Activated T-cell treated with anti-CD3 and anti-CD28 coated beads for 48 hours (primary cell): Measurements from ENCODE around the gene IL1RN.

Source experiments
- DNase-seq: peaks from one replicate; pipeline ENCODE4 v3.0.0-alpha.2; 2020; ENCODE audit warnings: low read depth

IL1RN gene

DNA sequence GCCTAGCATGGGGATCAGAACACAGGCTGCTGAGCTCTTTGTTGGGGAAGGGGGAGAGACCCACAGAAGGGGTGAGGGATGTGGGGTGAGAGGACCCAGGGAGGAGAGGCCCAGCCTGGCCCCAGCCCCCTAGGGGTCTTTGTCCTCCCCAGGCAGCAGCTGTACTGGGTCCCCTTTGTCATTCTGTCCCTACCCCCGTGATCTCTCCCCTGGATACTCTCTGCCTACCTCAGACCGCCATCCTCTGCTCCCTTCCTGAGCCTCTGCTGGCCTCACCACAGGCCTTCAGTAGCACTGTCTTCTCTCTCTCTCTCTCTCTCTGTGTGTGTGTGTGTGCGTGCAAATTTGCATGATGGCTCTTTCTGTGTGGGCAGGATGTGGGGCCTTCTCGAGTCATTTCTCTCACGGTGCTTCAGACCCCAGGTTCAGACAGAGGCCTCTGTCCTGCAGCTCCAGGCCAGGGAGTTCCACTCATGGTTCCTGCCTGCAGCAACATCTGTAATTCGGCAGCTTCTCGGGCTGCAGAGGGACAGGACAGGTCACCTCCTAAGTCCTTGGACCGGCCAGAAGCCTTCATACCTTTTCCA lies 47.7 kb downstream of the IL1RN start:
- DNase-seq: peak; percentile 55

DNA sequence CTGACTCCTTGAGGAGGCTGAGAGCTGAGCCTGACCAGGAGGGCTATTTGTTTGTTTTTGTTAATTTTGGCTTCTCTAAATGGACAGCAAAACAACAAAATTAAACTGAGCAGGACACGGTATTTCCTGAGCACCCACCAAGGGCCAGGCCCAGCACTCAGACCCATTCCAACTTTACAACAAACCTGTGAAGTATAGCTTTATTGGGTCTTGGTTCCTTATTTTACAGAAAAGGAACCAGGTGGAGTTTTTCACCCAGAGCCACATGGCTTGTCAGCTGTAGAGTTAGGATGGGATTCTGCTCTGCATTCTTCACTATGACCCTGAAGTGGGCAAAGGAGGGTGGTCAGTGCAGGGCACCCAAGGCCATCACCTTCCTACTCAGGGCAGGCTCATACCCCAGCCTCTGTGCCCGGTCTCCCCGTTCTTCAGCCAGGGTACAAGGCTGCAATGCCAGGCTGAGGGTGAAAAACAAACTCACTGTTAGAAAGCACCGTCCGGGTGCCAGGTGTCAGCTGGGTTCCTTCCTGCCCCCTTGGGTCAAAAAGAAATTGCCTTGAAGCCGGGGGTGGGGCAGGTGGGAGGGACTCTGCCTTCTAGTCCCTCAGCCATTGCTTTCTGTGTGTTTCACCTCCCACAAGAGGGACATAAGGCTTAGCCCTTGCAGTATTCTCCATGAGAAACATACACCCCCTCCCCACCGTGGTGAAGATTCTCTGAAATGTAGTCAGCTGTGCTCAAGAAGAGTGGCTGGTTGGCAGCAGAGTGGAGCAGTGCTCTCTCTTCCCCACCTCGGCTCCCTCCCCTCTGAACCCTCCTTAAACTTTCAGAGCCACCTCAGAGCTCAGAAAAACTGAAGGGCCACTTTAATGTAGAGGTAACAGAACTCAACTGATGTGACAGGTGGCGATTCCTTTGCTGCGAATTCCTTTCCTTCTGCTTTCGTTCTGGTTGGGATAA lies 48.6 kb downstream of the IL1RN start:
- DNase-seq: no peak

DNA sequence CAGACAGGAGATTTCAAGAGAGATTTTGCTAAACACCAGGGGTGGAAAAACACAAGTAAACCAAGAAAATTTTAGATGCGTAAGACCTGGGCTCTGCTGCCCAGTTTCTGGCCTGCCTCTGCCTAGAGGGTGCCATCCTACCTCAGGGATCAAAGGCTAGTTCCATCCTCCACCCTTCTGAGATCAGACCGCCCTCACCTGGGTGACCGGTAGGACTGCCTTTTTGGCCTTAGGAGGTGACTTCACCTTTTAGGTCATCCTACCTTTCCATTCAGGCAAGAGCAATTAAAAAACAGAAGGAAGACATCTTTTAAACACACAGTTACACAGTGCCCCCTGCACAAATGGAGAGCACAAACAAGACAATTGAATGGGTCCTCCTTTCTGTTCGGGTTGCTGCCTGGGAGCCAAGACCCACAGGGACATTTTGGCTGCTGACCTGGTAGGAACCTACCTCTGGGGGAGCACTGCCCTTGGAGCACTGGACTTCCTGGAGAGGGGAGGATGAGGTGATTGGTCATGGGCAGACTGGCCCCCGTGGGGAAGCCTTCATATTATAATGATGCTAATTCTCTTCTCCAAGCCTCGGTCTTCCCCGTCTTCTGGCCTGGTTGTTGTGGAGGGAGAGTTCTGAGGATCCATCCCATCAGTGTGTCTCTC lies 49.4 kb downstream of the IL1RN start:
- no peak for DNase-seq

DNA sequence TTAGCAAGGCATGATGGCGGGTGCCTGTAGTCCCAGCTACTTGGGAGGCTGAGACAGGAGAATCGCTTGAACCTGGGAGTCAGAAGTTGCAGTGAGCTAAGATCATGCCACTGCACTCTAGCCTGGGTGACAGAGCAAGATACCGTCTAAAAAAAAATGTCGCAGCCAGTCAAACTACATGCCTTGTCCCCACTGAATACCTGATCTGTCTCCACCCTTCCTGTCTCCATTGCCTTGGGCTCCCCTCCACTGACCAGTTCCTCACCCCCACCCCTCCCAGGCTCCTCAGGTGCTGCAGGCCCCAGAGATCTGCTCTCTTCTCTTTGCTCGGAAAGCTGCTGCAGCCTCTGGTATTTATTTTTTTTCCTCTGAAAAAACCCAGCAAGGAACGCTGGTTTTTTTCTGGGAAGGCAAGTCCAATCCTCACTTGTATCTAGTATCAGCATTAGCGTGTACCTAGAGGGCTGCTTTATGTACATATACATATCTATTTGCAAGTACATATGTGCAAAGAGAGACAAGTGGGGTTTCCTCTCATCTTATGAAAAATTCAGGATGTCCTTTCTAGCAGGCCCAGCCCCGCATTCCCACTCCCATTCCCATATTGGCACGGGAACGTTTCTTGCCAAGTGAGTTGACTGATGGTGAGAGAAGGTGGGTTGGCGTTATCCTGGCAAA lies 50.8 kb downstream of the IL1RN start:
- DNase-seq: no peak

DNA sequence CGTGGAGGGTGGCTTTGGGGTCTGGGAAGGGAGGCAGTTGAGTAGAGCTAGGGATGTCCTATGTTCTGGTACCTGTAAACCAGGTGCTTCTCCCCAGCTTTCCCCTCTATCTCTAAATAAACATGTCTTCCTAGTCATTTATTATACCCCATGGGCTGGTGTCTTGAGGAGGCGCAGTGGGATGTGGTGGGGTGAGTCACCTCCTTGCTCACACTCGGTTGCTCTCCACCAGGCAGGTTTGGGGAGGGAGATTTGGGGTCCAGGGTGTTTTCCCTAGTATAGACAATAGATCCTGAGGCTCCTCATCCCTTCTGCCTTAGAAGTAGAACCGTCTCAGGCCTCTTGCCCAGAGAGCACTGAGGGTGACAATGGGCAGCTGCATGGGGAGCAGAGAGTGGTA lies 51.5 kb downstream of the IL1RN start:
- peak; percentile 59 for DNase-seq

DNA sequence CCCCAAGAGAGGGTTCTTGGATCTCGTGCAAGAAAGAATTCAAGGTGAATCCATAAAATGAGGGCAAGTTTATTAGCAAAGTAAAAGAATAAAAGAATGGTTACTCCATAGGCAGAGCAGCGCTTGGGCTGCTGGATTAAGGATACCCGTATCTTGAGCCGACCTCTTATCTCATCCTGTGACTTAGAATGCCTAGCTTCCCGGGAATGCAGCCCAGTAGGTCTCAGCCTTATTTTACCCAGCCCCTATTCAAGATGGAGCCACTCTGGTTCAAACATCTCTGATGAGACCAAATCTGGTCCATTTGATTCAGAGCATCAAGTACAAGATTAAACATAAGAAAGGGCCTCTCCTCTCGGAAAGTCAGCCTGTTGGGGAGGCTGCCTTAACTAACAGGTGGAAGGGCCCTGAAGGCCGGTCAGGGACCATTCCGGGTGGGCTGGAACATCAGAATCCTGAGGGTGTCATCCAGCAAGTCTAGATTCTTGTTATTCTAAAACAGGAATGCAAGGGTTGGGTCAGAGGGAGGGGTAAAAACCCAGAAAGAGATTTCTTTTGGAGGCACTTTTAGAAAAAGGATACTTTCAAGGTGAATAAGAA lies 52.1 kb downstream of the IL1RN start:
- no peak for DNase-seq

DNA sequence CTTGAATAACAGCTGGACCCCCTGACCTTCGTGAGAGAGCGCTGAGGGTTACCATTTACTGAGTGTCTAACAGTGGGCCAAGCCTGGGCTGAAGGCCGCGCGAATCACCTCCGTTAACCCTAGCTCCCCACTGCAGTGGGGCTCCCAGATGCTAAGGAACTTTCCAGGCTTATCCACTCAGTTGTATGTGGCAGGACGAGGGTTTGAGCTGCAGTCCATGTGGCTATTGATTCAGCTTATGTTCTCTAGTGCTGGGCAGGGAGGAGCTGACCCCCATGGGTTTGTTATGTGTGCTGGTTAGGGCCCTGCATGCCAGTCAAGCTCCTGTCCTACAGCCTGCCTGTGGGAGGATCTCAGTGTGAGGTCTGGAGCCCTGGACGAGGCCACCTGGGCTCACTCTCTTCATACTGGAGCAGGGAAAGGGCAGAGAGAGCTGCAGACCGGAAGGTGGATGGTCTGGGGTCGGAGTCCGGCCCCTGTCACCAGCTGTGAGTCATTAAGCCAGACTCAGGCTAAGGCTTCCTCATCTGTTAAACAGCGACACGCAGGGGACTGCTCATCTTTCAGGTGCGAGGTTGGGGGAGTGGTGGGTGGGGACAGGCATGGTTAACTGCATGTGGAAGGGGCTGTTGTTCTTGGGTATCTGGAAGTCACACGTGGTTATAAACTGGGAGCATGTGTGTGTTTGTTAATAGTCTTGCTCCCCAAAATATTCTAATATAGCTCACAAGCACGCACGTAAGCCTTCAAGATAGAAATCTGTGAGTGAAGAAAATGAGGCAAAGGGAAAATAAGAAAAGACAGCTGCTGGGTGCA lies 52.9 kb downstream of the IL1RN start:
- no peak for DNase-seq

DNA sequence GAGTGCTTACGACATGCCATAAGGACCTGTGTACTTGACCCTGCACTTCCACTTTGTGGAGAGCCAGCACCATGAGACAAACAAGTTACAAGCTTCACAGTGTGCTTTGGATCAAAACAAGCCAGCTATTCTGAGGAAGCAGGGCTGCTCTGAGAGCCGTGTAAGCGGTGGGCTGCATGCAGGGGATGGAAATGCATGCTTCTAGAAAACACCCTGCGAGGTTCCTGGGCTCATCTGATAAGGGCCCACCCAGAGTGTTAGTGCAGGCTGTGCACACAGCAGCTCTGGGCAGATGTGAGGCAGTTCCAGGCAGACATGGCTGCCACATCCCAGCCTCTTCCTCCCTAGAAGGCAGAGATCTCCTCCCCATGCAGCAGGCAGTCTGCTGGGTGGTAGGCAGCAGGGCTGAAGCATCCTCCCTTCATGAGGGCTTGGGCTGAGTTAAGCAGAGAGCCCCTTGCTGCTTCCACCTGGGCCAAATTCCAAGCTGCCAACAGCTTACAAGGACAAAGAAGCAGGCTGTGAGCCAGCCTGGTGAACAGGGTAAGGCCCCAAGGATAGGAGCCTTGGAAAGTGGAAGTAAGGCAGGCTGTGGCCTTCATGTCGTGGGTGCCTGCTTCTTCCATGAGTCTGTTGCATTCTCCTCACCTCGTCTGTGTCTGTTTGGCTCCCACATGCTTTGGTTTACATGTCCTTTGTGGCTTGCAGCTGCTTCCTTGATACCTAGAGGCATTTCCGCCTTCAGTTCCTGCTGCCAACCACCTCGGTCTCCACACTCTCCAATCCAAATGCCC lies 54.1 kb downstream of the IL1RN start:
- no peak for DNase-seq

DNA sequence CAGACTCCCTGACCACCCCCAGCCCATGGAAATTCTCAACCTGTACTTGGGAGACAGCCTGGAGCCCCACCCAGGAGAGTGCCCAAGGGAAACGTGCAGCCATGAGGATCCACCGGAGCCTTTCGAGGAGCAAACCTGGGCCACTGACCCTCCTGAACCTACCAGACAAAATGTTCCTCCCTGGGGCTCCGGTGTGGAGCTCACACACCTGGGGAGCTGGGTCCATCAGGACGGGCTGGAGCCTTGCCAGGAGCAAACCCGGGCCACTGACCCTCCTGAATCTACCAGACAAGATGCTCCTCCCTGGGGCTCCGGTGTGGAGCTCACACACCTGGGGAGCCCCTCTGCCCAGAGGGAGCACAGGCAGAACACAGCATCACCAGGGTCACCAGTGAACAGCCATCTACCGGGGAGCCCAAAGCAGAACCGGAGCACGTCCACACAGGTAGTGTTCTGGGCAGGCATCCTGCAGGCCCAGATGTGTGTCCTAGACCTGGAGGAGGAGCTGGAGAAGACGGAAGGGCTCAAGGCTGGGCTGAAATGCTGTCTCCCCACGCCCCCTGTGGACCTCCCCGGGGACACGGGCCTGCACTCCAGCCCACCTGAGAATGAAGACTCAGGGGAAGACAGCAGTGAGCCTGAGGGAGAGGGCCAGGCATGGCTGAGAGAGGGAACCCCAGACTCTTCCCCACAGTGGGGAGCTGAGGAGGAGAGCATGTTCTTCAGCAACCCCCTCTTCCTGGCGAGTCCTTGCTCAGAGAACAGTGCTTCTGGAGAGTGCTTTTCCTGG lies 55.3 kb downstream of the IL1RN start:
- DNase-seq: no peak

DNA sequence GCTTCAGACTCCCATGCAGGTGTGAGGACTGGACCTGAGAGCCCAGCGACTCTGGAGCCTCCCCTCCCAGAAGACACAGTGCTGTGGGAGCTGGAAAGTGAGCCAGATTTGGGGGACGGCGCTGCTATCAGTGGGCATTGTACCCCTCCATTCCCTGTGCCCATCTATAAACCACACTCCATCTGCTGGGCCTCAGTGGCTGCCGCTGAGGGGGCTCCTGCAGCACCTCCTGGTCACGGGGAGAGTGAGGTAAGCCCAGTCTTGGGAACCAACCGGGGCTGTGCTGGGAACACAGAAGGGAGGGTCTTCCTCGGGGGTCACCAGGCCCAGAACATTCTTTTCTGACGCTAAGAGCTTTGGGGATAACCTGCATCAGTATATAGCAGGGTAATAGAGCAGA lies 55.9 kb downstream of the IL1RN start:
- no peak for DNase-seq
